Measurements from ENCODE around the gene ITGA2.

The ITGA2 gene

DNA sequence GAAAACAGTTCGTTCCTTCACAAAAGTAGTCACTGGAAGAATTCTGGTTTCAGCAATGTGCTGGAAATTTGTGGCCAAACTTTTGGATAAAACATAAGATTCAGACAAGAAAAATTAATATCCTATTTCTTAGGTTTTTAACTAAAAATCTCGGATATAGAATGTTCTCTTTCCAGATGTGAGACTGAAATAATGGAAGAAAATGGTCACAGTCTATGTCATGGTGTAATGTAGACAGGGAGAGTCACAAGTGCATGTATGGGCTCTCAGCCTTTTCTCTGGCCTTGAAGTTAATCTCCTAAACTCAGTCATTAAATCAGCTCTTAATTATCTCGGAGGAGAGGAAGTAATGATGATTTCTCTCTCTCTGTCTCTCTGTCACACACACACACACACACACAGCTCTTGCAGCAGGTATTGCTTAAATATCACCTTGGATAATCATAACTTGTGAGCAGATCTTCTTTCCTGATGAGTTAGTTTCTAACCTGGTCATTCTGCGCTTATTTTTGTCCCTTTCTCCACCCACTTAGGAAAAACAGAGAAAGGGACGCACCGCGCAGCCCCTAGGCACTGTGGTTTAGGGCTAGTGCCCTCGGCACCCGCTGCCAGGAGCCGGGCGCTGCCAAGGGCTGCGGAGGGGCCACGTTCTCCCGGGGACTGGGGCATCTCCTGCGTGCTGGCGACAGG lies 672 bp upstream of the ITGA2 start:
- DNase-seq (ENCODE audit: low spot score), result no peak

DNA sequence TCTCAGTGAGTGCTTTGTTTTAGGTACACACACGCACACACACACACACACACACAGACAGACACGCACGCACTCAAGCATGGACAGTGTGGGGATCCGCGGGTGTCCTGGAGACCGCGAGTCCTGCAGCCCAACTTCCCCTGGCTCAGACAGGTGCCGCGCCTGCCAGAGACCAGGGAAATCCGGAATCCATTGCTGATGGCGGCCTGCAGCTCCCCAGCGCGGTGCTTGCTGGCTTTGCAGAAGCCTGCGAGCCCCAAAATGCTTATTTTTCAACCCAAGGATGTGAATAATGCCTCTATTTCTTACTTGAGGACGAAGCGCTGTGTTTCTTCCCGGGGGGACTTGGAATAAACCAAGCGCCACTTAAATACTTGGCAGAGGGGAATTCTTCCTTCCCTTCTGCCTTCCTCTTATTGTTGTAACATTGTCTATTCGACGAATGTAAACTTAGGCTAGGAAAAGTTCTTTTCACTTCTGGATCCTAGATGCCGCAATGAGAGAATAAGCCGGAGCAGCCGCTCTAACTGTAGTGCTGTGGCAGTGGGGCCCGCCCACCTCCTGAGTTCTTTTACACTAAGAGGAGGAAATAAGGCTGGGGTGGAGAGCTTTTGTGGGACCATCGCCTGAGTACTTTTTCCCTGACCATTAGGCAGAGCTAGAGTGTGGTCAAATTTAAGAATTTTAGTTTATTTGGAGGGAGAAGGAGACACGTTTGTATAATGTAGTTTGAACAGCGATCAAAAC lies 802 bp downstream of the ITGA2 start:
- no peak for DNase-seq (ENCODE audit: low spot score)

DNA sequence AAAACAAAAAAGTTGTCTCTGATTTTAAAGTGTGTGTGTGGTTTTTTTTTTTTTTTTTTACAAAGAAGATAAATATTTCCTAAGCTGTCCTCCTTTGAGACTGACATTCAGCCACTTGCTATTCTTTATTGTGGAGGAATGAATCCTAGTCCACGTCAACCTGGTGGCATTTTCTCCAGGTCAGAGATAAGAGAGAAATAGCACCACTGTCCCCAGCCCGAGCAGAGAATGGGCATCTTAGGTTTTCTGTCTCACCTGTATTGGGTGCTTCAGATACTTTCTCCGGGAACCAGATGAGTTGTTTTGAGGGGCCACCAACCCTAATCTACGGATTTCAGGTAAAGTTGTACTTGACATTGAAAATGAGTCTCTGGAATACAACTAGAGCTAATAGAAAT lies 1.4 kb downstream of the ITGA2 start:
- DNase-seq (ENCODE audit: low spot score), result no peak

- DNase-seq (ENCODE audit: low spot score), result no peak
Measured at GRCh38 chr5:52993367-52993766, 4.2 kb downstream of the ITGA2 start.

DNA sequence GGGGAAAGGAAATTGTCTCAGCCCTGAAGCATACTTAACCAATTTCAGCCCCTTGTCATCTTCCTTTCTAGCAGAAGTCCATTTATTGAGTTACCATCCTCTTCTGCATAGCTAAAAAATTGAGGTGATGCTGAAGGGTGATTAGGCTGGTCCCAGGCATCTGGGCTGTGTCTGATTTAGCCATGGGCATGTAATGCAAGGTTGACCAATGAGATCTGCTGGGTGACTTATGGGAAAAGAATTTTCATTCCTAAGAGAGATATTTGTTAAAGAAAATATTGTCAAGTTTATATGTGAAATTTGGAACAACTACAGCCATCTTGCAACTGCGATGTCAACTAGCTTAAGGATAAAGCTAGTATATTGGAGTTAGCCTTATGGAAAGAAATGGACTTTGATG lies 5.1 kb downstream of the ITGA2 start:
- no peak for DNase-seq (ENCODE audit: low spot score)

DNA sequence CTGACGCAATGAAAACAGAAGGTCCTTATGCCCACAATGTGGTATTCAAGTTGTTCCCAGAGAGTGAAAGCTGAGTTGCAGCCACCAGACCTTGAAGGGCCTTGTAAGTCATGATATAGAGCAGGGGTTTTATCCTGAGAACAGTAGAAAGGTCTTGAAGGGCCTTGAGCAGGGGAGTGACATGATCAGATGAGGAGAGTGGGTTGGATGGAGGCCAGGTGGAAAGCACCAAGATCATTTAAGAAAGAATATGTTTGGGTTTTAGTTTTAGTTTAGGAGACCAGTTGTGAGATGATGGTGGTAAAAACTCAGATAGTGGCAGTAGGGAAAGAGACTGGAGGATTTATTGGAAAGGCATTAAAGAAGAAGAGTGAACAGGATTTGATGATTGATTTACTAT lies 5.9 kb downstream of the ITGA2 start:
- no peak for DNase-seq (ENCODE audit: low spot score)

DNA sequence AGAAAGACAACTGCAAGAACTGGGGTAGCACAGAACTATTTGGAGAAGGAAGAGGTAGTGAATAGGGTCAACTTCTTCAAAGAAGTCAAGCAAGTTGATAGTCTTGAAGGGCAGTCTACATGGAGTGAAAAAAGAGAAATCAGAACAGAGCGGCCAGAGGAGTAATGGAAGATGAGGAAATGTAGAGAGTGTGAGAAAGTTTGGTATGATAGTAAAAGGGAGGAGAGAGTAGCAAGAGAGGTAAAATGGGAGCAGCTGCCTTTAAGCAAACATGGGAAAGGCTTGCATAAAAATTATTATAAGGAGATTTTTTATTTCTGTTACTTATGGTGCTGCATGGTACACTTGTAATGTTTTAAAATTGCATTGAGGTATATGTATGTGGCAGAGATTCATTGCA lies 6.8 kb downstream of the ITGA2 start:
- no peak for DNase-seq (ENCODE audit: low spot score)

DNA sequence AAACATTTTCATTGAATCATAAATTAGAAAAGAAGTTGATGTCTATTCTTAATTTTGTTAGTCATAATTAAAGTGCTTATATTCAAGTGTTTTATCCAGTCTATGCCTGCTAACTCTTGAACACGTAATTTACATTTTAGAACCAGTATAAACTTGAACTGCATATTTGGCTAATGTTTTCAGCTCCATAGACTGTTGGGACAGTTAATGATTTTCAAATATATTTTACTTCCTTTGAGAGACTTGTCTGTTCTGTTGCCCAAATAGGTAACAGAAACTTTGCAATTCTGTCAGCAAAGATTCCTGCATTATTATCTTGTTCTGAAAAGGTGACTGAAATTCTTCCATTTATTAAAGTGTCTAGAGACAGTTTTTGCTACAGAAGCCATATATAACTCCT lies 7.8 kb downstream of the ITGA2 start:
- no peak for DNase-seq (ENCODE audit: low spot score)

- no peak for DNase-seq (ENCODE audit: low spot score)
Measured at GRCh38 chr5:52997424-52997823, 8.3 kb downstream of the ITGA2 start.

GRCh38 chr5:52998552-52999313 lies 9.6 kb downstream of the ITGA2 start:
- no peak for DNase-seq (ENCODE audit: low spot score)

GRCh38 chr5:52999344-52999949 lies 10.3 kb downstream of the ITGA2 start:
- no peak for DNase-seq (ENCODE audit: low spot score)

DNA sequence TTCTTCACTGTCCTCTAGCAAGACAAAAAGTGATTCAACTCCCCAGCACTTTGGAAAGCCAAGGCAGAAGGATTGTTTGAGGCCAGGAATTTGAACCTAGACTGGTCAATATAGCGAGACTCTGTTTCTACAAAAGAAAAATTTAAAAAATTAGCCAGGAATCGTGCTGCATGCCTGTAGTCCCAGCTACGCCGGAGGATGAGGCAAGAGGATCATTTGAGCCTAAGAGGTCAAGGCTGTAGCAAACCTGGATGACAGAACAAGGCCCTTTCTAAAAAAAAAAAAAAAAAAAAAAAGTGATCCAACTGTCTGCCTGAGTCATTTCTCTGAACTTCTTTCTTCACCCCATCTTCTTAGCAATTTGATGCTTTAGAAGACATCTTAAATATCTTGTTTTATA lies 12.4 kb downstream of the ITGA2 start:
- no peak for DNase-seq (ENCODE audit: low spot score)

- DNase-seq (ENCODE audit: low spot score), result no peak
Measured at GRCh38 chr5:53002491-53002890, 13.3 kb downstream of the ITGA2 start.

- DNase-seq (ENCODE audit: low spot score), result no peak
Measured at GRCh38 chr5:53003144-53003543, 14.0 kb downstream of the ITGA2 start.

DNA sequence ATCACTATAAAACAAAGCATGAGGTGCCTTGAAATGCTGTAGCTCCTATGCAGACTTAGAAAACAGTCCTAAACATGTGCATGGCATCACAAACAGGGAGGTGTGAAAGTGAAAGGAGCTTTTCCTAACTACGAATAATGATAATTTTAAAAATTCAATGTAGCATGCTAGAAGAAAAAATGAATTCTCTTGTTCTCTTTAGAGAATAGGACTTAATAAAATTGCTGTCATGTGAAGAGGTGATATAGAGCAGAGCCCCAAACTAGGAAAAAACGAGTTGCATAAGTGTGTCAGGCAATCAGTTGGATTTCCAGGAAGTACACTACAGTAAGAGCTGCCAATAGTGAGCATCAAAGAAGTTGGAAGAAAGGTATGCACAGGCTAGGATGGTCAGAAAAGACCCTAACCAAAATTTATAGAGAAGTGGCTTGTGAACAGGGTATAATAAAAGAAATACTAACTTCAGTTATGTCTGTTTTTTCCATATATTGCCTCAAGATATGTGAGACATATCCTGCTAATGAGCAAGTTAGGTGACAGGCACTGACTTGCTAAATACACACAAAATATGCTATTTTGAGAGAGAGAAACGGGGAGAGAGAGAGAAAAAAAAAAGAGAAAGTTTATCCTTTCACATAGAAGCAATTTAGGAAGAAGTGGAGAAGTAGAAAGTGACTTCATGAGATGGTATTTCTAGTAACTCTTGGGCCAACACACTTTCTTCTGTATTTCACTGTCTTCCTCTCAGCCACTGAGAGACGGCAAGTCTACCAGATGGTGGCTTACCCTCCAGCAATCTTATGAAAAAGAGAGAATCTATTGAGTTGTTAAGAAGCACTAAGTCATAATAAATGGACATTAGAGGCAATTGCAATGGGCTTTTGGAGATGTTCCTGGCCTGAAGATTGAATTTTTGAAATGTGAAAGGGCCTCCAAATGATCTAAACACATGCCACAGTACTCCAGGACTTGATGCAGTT lies 18.0 kb downstream of the ITGA2 start:
- DNase-seq (ENCODE audit: low spot score), result no peak

DNA sequence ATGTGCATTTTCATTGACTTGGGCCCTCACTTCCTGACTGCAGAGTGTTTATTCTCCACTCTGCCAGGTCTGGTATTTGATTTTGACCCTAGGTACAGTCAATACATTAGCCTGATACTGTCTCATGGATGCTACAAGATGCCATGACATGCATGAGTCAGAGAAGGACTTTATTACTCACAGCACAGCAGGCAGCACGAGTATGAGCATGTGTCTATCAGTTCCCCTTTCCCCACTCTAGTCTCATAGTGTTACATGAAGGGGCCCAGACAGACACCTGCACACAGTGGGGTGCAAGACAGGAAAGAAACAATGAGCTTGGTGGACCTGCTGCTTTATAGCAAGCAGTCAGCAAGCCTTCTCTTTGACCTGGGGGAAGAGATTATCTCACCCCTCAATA lies 19.6 kb downstream of the ITGA2 start:
- DNase-seq (ENCODE audit: low spot score), result no peak

DNA sequence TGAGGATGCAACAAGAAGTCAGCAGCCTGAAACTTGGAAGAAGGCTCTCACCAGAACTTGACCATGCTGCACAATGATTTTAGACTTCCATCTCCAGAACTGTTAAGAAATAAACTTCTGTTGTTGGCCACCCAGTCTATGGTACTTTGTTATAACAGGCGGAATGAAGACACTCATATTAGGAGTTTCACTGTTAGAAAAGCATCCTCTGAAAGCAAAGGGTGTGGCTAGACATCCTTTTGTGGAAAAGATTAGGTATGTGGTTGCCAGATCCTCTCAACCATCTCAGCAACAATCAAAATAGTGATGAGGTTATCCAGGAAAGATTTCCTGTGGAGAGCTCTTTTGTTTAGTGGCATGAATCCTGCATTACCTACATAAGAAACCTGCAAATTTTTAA lies 20.7 kb downstream of the ITGA2 start:
- DNase-seq (ENCODE audit: low spot score), result no peak

DNA sequence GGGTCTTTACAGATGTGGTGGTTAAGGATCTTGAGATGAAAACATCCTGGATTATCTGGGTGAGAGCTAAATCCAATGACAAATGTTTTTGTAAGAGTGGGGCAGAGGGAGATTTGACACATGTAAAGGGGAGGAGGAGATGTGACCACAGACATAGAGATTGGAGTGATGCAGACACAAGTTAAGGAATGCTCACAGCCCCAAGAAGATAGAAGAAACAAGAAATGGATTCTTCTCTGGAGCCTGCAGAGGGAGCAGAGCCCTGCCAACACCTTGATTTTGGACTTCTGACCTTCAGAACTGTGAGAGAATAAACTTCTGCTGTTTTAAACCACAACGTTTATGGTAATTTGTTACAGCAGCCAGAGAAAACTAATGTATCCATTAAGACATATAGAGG lies 21.7 kb downstream of the ITGA2 start:
- no peak for DNase-seq (ENCODE audit: low spot score)

DNA sequence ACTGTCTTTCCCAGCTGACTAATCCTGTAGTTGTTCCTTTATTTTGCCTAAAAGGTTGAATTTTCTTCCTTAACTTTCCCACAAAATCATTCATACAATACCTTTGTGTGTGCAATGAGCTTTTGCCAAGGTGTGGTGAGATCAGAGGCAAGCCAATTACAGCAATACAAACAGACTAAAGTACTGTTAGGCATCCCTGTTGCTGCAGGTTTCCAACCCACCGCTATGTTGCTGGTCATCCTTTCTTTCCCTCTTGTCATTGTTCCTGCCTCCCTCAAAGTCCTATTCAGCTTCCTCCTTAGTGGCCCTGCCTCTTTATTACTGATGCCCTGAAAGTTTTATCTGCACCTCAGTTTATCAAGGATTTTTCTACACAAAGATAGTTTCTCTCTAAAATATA lies 22.1 kb downstream of the ITGA2 start:
- no peak for DNase-seq (ENCODE audit: low spot score)

- DNase-seq (ENCODE audit: low spot score), result no peak
Measured at GRCh38 chr5:53013857-53014256, 24.7 kb downstream of the ITGA2 start.

DNA sequence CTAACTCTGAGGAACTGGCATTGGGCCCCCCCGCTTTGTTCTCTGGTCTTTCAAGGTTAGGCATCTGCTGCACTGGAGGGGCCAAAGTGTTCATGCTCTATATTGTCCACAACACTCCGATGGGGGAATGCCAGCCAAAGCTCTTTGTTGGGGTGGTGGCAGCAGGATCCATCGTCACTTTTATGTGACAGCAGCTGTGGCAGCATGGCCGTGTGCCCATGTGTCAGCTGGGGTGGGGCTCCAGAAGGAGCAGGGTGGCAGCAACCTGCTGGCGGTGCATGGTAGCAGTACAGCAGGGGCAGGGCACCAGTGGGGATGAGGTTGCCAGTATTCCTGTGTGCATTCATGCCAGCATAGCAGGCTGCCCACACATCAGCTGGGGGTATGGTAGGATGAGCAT lies 28.2 kb downstream of the ITGA2 start:
- DNase-seq (ENCODE audit: low spot score), result no peak
